A549 (cell line): Measurements from ENCODE around the gene ITSN1.

ENCODE experiments used
- KDM1A ChIP-seq: fragments of 200-600 bp; sonication (generic); IDR thresholded peaks from 2 replicates; pipeline ENCODE4 v1.6.1; 2016; ENCODE audit warnings: low read depth, mild to moderate bottlenecking
- POLR2A ChIP-seq: IDR thresholded peaks from 2 replicates; pipeline ENCODE4 v1.6.1; 2012; ENCODE audit warnings: mild to moderate bottlenecking, low read length
- REST ChIP-seq: fragments of 200-600 bp; sonication (generic); IDR thresholded peaks from 2 replicates; pipeline ENCODE4 v1.6.1; 2016; ENCODE audit warnings: antibody characterized with exemption, mild to moderate bottlenecking, moderate library complexity
- TF ChIP-seq, protein P1 (sequence below): fragments of >200 bp; sonication (Bioruptor Twin); formaldehyde crosslinking; IDR thresholded peaks from 3 replicates; pipeline ENCODE4 v1.5.1; 2016

- TF ChIP-seq POLR2A (no peak), KDM1A (no peak), REST (no peak)
- TF ChIP-seq, protein P1, sequence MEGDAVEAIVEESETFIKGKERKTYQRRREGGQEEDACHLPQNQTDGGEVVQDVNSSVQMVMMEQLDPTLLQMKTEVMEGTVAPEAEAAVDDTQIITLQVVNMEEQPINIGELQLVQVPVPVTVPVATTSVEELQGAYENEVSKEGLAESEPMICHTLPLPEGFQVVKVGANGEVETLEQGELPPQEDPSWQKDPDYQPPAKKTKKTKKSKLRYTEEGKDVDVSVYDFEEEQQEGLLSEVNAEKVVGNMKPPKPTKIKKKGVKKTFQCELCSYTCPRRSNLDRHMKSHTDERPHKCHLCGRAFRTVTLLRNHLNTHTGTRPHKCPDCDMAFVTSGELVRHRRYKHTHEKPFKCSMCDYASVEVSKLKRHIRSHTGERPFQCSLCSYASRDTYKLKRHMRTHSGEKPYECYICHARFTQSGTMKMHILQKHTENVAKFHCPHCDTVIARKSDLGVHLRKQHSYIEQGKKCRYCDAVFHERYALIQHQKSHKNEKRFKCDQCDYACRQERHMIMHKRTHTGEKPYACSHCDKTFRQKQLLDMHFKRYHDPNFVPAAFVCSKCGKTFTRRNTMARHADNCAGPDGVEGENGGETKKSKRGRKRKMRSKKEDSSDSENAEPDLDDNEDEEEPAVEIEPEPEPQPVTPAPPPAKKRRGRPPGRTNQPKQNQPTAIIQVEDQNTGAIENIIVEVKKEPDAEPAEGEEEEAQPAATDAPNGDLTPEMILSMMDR, result no peak
These were observed 250.6 kb downstream of the ITSN1 start for GRCh38 chr21:33892853-33893252.
